GM13977 (cell line): ENCODE results near the gene ITPK1.
"Not testable (repeated sequence)": the region's sequence is repeated elsewhere in the genome, so short reads cannot be mapped to it uniquely, and the experiment has no call there.

Experiments used
- DNase-seq: peaks from one replicate; pipeline ENCODE4 v3.0.0; 2012; ENCODE audit warnings: low spot score
- in situ Hi-C: fragments of 300-500 bp; cut with MboI; formaldehyde crosslinking; loops from one replicate; pipeline ENCODE4 v1.12.0; 2022; ENCODE audit warnings: low sequenced_read_pairs, low pct_unique_long_range_greater_than_20kb, mixed read lengths, inconsistent platforms; ENCODE audit not compliant: unreplicated experiment
- TF ChIP-seq, protein P1 (sequence below): IDR thresholded peaks from 2 replicates; pipeline ENCODE4 v1.5.1; 2012; ENCODE audit warnings: mild to moderate bottlenecking, control low read depth; ENCODE audit not compliant: insufficient read depth; ENCODE audit errors: extremely low read depth, missing control alignments

ITPK1 gene

DNA sequence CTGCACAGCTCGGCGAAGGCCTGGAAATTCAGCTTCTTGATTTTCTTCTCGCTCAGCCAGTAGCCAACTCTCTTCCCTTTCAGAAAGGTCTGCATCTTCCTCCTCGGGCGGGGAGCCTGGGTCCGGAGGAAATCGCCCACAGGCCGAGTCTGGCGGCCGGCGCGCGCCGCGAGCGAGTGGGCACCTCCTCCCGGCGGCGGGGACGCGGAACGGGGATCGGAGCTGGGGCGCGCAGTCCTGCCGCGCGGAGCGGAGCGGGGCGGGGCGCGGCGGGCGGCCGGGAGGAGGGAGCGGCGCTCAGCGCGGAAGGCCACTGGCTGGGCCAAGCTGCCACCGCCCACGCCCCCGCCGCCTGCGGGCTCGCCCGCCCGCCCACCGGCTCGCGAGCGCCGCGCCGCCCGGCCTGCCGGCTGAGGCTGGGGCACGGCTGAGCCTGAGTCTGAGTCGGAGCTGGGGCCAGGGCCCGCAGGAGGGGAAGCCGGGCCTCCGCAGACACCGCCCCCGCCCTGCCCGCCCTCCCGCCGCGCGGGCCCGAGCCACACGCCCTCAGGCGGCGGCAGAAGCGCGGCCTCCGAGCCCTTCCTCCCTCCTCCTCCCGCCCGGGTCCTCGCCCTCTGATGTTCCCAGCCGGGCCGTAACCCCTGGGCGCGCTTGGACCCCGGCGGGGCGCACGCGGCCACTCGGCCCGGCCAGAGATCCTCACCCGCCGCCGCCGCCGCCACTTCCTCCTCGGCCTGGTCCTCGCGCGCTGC lies 480 bp downstream of the ITPK1 start:
- in situ Hi-C loops, result no loop called here
- TF ChIP-seq, protein P1, sequence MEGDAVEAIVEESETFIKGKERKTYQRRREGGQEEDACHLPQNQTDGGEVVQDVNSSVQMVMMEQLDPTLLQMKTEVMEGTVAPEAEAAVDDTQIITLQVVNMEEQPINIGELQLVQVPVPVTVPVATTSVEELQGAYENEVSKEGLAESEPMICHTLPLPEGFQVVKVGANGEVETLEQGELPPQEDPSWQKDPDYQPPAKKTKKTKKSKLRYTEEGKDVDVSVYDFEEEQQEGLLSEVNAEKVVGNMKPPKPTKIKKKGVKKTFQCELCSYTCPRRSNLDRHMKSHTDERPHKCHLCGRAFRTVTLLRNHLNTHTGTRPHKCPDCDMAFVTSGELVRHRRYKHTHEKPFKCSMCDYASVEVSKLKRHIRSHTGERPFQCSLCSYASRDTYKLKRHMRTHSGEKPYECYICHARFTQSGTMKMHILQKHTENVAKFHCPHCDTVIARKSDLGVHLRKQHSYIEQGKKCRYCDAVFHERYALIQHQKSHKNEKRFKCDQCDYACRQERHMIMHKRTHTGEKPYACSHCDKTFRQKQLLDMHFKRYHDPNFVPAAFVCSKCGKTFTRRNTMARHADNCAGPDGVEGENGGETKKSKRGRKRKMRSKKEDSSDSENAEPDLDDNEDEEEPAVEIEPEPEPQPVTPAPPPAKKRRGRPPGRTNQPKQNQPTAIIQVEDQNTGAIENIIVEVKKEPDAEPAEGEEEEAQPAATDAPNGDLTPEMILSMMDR, result no peak
- DNase-seq, result peak; percentile 93

DNA sequence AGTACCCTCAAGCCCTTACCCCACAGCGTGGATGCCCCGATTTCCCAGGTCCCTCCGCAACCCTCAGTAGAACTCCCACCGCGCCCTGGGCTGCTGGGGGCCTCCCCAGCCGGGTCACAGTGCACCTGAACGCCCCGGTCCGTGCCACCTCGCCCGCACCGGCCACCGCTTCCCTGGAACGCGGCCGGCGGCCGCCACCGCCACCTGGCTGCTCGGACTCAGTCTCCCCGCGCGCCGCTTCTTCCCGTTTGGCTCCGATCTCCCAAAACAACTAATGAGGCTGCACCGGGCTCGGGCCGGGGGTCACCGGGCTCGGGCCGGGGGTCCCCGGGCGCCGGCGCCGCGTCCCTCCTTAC lies 1.0 kb downstream of the ITPK1 start:
- in situ Hi-C loops, result no loop called here
- peak; percentile 29 for DNase-seq
- TF ChIP-seq, protein P1, result no peak

DNA sequence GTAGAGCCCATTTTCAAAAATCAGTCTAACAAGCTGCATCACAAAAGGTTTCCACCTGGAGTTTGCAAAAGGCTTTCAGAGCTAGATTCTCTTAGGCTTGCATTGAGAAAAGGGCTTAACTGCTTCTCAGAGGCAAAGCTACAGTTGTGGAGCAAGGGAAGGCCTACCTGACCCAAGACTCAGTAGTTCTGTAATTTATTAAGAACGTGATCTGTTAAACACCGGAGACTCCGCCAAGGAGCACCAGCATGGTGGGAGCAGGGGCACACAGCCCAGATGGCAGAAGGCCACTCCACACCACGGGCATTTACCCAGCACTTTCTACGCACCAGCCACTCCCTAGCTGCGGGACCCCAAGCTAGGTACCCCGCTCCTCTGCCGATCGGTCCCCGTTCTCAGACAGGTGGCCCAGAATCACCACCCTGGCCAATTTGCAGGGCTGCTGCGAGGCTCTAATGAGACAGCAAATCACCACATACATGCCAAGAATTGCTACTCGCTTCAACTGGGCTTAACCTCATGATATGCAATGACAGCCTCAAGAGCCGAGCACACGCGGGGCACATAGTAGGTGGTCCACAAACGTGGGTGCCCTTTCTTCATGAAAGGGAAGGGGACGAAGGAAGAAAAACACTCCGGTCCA lies 1.5 kb downstream of the ITPK1 start:
- in situ Hi-C loops, result no loop called here
- DNase-seq, result peak; percentile 34
- TF ChIP-seq, protein P1, result no peak

DNA sequence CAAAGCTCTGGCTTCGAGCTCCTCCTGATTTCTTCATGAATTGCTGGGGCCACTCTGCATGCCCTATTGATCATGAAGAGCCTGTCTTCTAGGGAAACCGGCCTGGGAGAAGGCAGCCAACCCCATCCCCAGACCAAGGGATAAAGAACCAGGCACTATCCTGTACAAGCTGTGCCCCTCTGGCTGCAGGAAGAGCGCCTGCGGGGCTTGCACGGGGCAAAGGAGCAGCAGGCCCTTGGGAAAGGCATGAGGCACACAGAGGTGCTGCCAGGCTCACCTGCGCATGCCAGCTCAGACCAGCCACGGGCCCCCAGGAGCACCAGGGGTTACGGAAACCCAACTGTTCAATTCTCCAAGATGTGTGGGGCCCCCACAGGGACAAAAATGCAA lies 2.1 kb downstream of the ITPK1 start:
- DNase-seq, result no peak
- in situ Hi-C loops, result no loop called here
- TF ChIP-seq, protein P1, result no peak

DNA sequence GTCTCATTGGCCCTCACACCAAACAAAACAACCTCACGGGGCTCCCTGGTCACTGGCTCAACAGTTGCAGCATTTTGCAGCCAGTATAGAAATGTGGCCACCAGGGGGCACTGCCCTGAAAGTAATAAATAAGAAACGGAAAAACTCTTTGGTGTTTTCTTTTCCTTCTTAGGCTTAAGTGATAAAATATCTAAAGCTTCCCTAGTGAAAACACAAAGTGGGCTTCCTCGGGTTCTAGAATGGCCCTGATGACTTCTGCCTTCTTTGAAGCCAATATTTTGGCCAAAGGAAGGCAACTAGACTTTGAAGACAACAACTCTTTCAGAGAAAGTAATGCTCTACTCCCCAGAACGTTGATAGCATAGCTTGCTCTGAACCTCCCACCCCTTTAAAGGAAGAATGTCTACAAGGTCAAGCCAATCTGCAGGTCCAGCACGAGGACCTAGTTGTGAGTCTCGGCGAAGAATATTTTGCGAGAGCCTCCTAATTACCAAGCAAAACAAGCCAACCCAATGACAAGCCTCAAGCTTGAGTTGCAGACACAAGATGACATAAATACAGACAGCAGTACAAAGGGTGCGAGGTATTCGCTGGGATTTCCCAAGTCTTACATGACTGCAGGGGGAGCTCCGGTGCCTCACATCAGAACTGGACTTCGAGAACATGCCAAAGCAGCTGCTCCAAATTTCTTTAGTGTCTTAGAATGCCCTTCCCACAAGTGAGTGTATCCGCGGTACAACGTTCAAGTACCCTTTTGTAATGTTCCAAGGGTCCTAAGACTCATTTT lies 2.6 kb downstream of the ITPK1 start:
- peak; percentile 77 for DNase-seq
- TF ChIP-seq, protein P1, result peak; percentile 74
- in situ Hi-C loops, result no loop called here

DNA sequence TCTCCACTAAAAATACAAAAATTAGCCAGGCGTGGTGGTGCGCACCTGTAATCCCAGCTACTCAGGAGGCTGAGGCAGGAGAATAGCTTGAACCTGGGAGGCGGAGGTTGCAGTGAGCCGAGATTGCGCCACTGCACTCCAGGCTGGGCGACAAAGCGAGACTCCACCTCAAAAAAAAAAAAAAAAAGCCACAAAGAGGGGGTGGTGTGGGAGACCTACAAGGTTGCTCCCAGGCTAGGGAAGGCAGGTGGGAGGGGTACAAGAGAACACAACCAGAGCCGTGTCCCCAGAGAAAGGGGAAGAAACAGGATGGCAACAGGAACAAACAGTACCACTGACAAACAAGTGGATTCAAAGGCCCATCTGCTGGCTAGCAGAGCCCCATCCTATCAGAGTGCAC lies 4.2 kb downstream of the ITPK1 start:
- in situ Hi-C loops, DNase-seq: not testable (repeated sequence)
